HEK293 (cell line): ENCODE results near the gene HES7.

Experiments used
- CTCF ChIA-PET: fragments of 350-600 bp; formaldehyde crosslinking; extraction: SDS; loops from one replicate; lab custom pipeline; 2021; ENCODE audit warnings: antibody characterized with exemption; lab: Yijun Ruan, JAX
- POLR2A ChIA-PET: fragments of 300-600 bp; formaldehyde crosslinking; extraction: SDS; loops from one replicate; lab custom pipeline; 2020; ENCODE audit warnings: antibody characterized with exemption, inconsistent platforms; lab: Yijun Ruan, JAX
- H3K27ac ChIP-seq: fragments of 200-500 bp; sonication (Bioruptor generic); 2 replicates; pipeline ENCODE4 v1.5.1; 2014; ENCODE audit warnings: low read depth, low read length, control low read depth, inconsistent platforms; ENCODE audit errors: extremely low read depth
- H3K36me3 ChIP-seq, 2 experiments: fragments of 200-500 bp in 1 of 2; sonication (Bioruptor generic) in 1 of 2; 1 replicate in 1 of 2; 2 replicates in 1 of 2; pipeline ENCODE4 v1.5.1; 2014 to 2017; ENCODE audit warnings: inconsistent platforms in 2 of 2, low read length in 2 of 2; ENCODE audit not compliant: control insufficient read depth in 2 of 2, insufficient read depth in 1 of 2
- H3K4me1 ChIP-seq: fragments of 200-500 bp; sonication (Bioruptor generic); 2 replicates; pipeline ENCODE4 v1.5.1; 2014; ENCODE audit warnings: mild to moderate bottlenecking, low read length, inconsistent platforms; ENCODE audit not compliant: control insufficient read depth, insufficient read depth
- H3K4me3 ChIP-seq: 2 replicates; pipeline ENCODE4 v1.5.1; 2011; ENCODE audit warnings: low read depth, mild to moderate bottlenecking, control low read depth, low read length, moderate library complexity
- H3K9me3 ChIP-seq: fragments of 200-500 bp; sonication (Bioruptor generic); 2 replicates; pipeline ENCODE4 v1.5.1; 2014; ENCODE audit warnings: low read depth, low read length, inconsistent platforms; ENCODE audit not compliant: control insufficient read depth, insufficient read depth
- GLI2 ChIP-seq: fragments of 450-650 bp; formaldehyde crosslinking; IDR thresholded peaks from 2 replicates; pipeline ENCODE4; 2017; ENCODE audit warnings: missing biosample characterization, missing genetic modification characterization, low read depth, borderline replicate concordance
- HIC1 ChIP-seq: fragments of 450-650 bp; formaldehyde crosslinking; IDR thresholded peaks from 2 replicates; pipeline ENCODE4 v1.5.1; 2016; ENCODE audit warnings: missing biosample characterization, missing genetic modification characterization
- KLF10 ChIP-seq: fragments of 450-650 bp; IDR thresholded peaks from 2 replicates; pipeline ENCODE4 v1.5.1; 2018; ENCODE audit warnings: missing biosample characterization, mild to moderate bottlenecking, missing genetic modification characterization
- KLF16 ChIP-seq: fragments of 450-650 bp; formaldehyde crosslinking; IDR thresholded peaks from 2 replicates; pipeline ENCODE4 v1.5.1; 2017; ENCODE audit warnings: missing biosample characterization, missing genetic modification characterization
- KLF7 ChIP-seq: fragments of 450-650 bp; formaldehyde crosslinking; IDR thresholded peaks from 2 replicates; pipeline ENCODE4 v1.5.1; 2016; ENCODE audit warnings: missing biosample characterization, missing genetic modification characterization, borderline replicate concordance
- MYNN ChIP-seq: fragments of 450-650 bp; formaldehyde crosslinking; IDR thresholded peaks from 2 replicates; pipeline ENCODE4 v1.5.1; 2016; ENCODE audit warnings: missing biosample characterization, missing genetic modification characterization, borderline replicate concordance
- PRDM1 ChIP-seq: fragments of 450-650 bp; formaldehyde crosslinking; IDR thresholded peaks from 2 replicates; pipeline ENCODE4; 2016; ENCODE audit warnings: missing biosample characterization, missing genetic modification characterization
- PRDM10 ChIP-seq: fragments of 450-650 bp; formaldehyde crosslinking; IDR thresholded peaks from 2 replicates; pipeline ENCODE4 v1.5.1; 2016; ENCODE audit warnings: missing biosample characterization, missing genetic modification characterization
- SALL2 ChIP-seq: fragments of 450-650 bp; formaldehyde crosslinking; IDR thresholded peaks from 2 replicates; pipeline ENCODE4 v1.5.0; 2017; ENCODE audit warnings: missing biosample characterization, mild to moderate bottlenecking, missing genetic modification characterization, borderline replicate concordance
- SCRT2 ChIP-seq: fragments of 450-650 bp; formaldehyde crosslinking; IDR thresholded peaks from 2 replicates; pipeline ENCODE4 v1.5.1; 2016; ENCODE audit warnings: missing biosample characterization, missing genetic modification characterization
- ZBTB1 ChIP-seq: fragments of 450-650 bp; formaldehyde crosslinking; IDR thresholded peaks from 2 replicates; pipeline ENCODE4 v1.5.1; 2016; ENCODE audit warnings: missing biosample characterization, missing genetic modification characterization
- ZBTB20 ChIP-seq: fragments of 450-650 bp; formaldehyde crosslinking; IDR thresholded peaks from 2 replicates; pipeline ENCODE4 v1.5.1; 2016; ENCODE audit warnings: missing biosample characterization, missing genetic modification characterization
- ZFHX2 ChIP-seq: fragments of 450-650 bp; formaldehyde crosslinking; conservative IDR thresholded peaks from 2 replicates; pipeline ENCODE4 v1.5.1; 2016; ENCODE audit warnings: missing biosample characterization, missing genetic modification characterization
- ZIC2 ChIP-seq: fragments of 450-650 bp; formaldehyde crosslinking; IDR thresholded peaks from 2 replicates; pipeline ENCODE4 v1.5.1; 2016; ENCODE audit warnings: missing biosample characterization, missing genetic modification characterization
- ZNF133 ChIP-seq: fragments of 450-650 bp; formaldehyde crosslinking; IDR thresholded peaks from 2 replicates; pipeline ENCODE4 v1.5.1; 2016; ENCODE audit warnings: missing biosample characterization, missing genetic modification characterization
- ZNF174 ChIP-seq: fragments of 450-650 bp; formaldehyde crosslinking; IDR thresholded peaks from 2 replicates; pipeline ENCODE4 v1.5.0; 2017; ENCODE audit warnings: missing biosample characterization, mild to moderate bottlenecking, missing genetic modification characterization
- ZNF26 ChIP-seq: fragments of 450-650 bp; formaldehyde crosslinking; IDR thresholded peaks from 2 replicates; pipeline ENCODE4 v1.5.1; 2016; ENCODE audit warnings: missing biosample characterization, missing genetic modification characterization
- ZNF335 ChIP-seq: fragments of 450-650 bp; formaldehyde crosslinking; conservative IDR thresholded peaks from 2 replicates; pipeline ENCODE4 v1.5.1; 2016; ENCODE audit warnings: missing biosample characterization, missing genetic modification characterization
- ZNF416 ChIP-seq: fragments of 450-650 bp; formaldehyde crosslinking; IDR thresholded peaks from 2 replicates; pipeline ENCODE4 v1.5.1; 2016; ENCODE audit warnings: missing biosample characterization, missing genetic modification characterization
- ZNF433 ChIP-seq: fragments of 450-650 bp; formaldehyde crosslinking; IDR thresholded peaks from 2 replicates; pipeline ENCODE4 v1.5.1; 2016; ENCODE audit warnings: missing biosample characterization, missing genetic modification characterization, low read depth
- ZNF501 ChIP-seq: fragments of 450-650 bp; formaldehyde crosslinking; IDR thresholded peaks from 2 replicates; pipeline ENCODE4 v1.5.1; 2016; ENCODE audit warnings: missing biosample characterization, missing genetic modification characterization
- ZNF521 ChIP-seq: fragments of 450-650 bp; formaldehyde crosslinking; IDR thresholded peaks from 2 replicates; pipeline ENCODE4 v1.5.1; 2017; ENCODE audit warnings: missing biosample characterization, mild to moderate bottlenecking, missing genetic modification characterization
- ZNF544 ChIP-seq: fragments of 450-650 bp; formaldehyde crosslinking; IDR thresholded peaks from 2 replicates; pipeline ENCODE4 v1.5.0; 2017; ENCODE audit warnings: missing biosample characterization, missing genetic modification characterization
- ZNF580 ChIP-seq: fragments of 450-650 bp; formaldehyde crosslinking; IDR thresholded peaks from 2 replicates; pipeline ENCODE4 v1.5.1; 2016; ENCODE audit warnings: missing biosample characterization, missing genetic modification characterization
- ZNF704 ChIP-seq: fragments of 450-650 bp; formaldehyde crosslinking; IDR thresholded peaks from 2 replicates; pipeline ENCODE4 v1.5.1; 2016; ENCODE audit warnings: missing biosample characterization, missing genetic modification characterization

HES7 gene

GRCh38 chr17:8138374-8138671 is 14.4 kb upstream of the HES7 start:
- ChIA-PET CTCF (interaction anchor here (0.6 to 7.1 kb wide), 22 partner anchors 10 to 224 kb away, joined by 3 to 91 read pairs (median 5); partner anchors contain the start of genes ALOXE3, HES7, PER1 and TMEM107), POLR2A (interaction anchor here (0.7 to 4.5 kb wide), 12 partner anchors 12 to 72 kb away, joined by 3 to 31 read pairs (median 4); partner anchors contain the start of genes AURKB and HES7)
- TF ChIP-seq ZNF433 (no peak), ZBTB20 (tag by site-specific recombination) (peak; percentile 48; the same call in 1 of the 2 replicates), ZNF544 (tag by site-specific recombination) (no peak), PRDM10 (tag by site-specific recombination) (peak; percentile 66; the same call in 1 of the 2 replicates), ZNF580 (tag by site-specific recombination) (peak; percentile 56; the same call in 1 of the 2 replicates), ZNF174 (tag by site-specific recombination) (no peak), ZNF704 (tag by site-specific recombination) (no peak), PRDM1 (tag by site-specific recombination) (peak; percentile 97)
- peak overlapping the region; percentile 32 for H3K27ac ChIP-seq
- H3K36me3 ChIP-seq, result peaks cover 0 to 31% of the 10 kb centered on the region in 2 experiments; a peak in 1 of 3 replicates
- 0 out of 2 replicates have a peak, but pooled peaks cover 4% of the 10 kb centered on the region for H3K4me1 ChIP-seq
- H3K9me3 ChIP-seq, result no peaks in the 10 kb centered on the region
- H3K4me3 ChIP-seq, result peak overlapping the region; percentile 28

- H3K4me1 ChIP-seq, result 0 out of 2 replicates have a peak, but pooled peaks cover 4% of the 10 kb centered on the region
- peak overlapping the region; percentile 28 for H3K4me3 ChIP-seq
- ChIA-PET CTCF (interaction anchor here (0.6 to 7.1 kb wide), 23 partner anchors 10 to 856 kb away, joined by 3 to 91 read pairs (median 5); partner anchors contain the start of genes ALOXE3, HES7, PER1 and TMEM107), POLR2A (interaction anchor here (0.7 to 4.5 kb wide), 14 partner anchors 13 to 897 kb away, joined by 3 to 31 read pairs (median 4); partner anchors contain the start of genes AURKB, BORCS6 and HES7)
- peaks cover 0 to 29% of the 10 kb centered on the region in 2 experiments; a peak in 1 of 3 replicates for H3K36me3 ChIP-seq
- H3K27ac ChIP-seq, result peak overlapping the region; percentile 32
- H3K9me3 ChIP-seq, result no peaks in the 10 kb centered on the region
- TF ChIP-seq KLF10 (tag by site-specific recombination) (no peak), ZIC2 (tag by site-specific recombination) (no peak), MYNN (tag by site-specific recombination) (peak; percentile 16; the same call in 1 of the 2 replicates), GLI2 (no peak), KLF7 (0 out of 2 replicates have a peak, but pooled peaks have one; percentile 6), ZNF521 (tag by site-specific recombination) (no peak), KLF16 (tag by site-specific recombination) (no peak), SCRT2 (tag by site-specific recombination) (no peak), ZBTB1 (tag by site-specific recombination) (no peak), ZNF501 (tag by site-specific recombination) (no peak), ZNF26 (tag by site-specific recombination) (no peak), SALL2 (no peak), ZNF416 (tag by site-specific recombination) (no peak), ZFHX2 (tag by site-specific recombination) (peak; percentile 26; the same call in 1 of the 2 replicates), ZNF335 (tag by site-specific recombination) (peak; percentile 89), HIC1 (no peak), ZNF133 (no peak)
These were observed 13.9 kb upstream of the HES7 start for GRCh38 chr17:8137645-8138373.
